GM19328 (cell line): ENCODE measurements around the gene GALNT2.

Experiments
- ATAC-seq: cut with Tn5 transposase; IDR thresholded peaks from one replicate; pipeline ENCODE4 v1.9.1; 2021; ENCODE audit warnings: mild to moderate bottlenecking, moderate library complexity; ENCODE audit not compliant: unreplicated experiment

GALNT2 gene

DNA sequence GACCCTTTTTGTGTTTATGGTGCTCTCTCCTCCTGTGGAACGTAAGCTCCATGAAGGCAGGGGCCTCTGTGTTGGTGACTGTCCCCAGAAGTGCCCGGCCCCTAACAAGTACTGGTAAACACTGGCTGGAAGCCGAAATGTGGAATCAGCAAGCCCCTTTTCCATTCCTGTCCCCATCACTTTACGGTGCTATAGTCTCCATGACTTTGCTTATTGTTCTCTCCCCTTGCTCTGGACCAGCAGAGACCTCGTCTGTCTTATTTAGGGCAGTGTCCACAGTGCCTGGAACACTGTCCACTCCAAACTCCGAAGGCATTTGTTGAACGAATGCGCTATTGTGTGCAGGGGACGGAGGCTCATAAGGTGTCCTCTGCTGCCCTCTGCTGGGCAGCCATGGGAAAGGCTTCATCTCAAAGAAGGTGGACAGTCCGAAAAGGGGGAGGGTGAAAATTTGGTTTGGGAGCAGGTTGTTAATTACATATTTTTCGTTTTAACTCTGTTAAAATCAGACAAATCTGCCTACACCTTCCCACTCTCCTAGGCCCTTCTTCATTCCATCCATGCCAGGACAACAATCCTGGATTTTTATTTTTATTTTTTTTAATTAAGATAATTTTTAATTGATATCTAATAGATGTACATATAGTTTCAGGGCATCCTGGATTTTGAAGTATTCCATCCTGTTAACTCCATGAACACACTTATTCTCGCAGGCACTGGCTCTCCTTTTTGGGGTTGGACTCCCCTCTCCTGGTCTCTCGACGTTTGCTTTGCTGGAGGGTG lies 243.5 kb downstream of the GALNT2 start:
- ATAC-seq, result no peak

GRCh38 chr1:230312676-230313075 lies 245.6 kb downstream of the GALNT2 start:
- ATAC-seq, result no peak

GRCh38 chr1:230313453-230314141 lies 246.6 kb downstream of the GALNT2 start:
- ATAC-seq, result no peak

GRCh38 chr1:230314142-230314470 lies 247.1 kb downstream of the GALNT2 start:
- no peak for ATAC-seq

- no peak for ATAC-seq
These were observed 248.1 kb downstream of the GALNT2 start for GRCh38 chr1:230315099-230315498.

- ATAC-seq, result no peak
These were observed 250.1 kb downstream of the GALNT2 start for GRCh38 chr1:230316864-230317745.

DNA sequence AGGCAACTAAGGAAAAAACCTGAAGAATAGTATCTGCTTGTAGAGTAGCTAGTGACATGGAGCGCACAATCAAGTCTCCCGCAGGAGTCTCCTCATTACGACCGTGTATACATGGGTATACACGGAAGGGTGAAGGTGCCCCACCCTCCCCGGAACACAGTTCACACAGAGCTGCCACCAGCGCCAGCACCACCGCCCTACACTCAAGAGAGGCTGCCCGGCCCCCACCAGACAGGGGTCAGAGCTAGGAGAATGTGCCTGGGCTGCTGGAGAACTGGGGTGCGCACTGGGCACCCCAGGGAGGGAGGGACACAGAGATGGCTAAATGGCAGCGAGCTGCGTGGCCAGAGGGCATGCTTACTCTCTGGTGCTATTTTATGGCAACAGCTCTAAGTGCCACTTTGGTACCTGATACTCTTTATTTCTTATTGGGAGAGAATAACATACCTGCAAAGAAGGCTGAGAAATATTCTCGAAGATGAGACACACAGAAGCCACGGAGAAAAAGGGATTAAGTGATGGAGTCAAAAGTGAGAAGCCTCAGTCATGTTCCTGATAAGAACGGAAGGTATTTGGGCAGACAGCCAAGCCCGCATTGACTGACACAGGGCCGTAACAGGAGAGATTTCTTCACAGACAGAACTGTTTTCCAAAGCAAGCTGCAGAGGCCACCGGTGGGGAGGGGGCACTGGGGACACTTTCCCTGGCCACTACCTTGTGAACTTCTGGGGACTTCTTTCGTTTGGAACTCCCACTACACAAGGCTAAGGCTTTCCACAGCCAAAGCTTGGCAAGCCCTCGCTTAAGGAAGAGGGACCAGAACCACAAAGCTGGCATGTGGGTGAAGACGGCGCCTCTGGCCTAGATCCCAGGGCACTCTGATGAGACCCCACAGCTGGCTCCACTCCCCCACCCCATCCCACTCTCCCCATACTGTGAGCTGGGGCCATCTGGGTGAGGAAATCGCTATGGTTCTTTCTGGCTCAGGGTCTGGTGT lies 251.1 kb downstream of the GALNT2 start:
- no peak for ATAC-seq

GRCh38 chr1:230319014-230319747 lies 252.1 kb downstream of the GALNT2 start:
- no peak for ATAC-seq

GRCh38 chr1:230320804-230321203 lies 253.8 kb downstream of the GALNT2 start:
- no peak for ATAC-seq

DNA sequence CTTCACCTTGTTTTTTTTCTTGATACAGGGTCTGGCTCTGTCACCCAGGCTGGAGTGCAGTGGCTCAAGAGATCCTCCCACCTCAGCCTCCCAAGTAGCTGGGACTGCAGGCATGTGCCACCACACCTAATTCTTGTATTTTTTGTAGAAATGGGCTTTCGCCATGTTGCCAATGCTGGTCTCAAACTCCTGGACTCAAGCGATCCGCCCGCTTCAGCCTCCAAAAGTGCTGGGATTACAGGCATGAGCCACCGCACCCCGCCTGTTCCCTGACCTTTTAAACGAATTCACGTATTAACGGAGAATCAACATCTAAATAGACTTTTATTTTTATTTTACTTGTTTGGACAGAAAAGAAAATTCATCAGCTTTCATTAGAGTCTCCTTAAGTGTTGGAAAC lies 254.3 kb downstream of the GALNT2 start:
- ATAC-seq, result no peak

- no peak for ATAC-seq
These were observed 254.8 kb downstream of the GALNT2 start for GRCh38 chr1:230321741-230322420.

DNA sequence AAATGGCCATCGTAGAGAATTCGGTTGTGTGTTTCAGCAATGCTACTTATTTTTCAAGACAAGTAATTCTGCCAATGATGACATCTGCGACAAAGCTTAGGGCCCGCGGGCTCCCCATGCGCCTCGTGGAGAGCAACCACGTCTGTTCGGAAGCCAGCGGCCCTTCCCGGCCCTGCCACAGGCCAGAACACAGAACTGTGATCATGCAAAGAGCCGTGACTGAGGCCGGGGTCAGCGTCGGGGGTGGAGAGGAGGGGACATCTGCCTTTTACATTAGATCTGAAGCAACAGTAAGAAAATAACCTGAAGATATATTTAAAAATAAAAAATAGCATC lies 255.4 kb downstream of the GALNT2 start:
- ATAC-seq, result no peak

GRCh38 chr1:230322967-230323547 lies 256.0 kb downstream of the GALNT2 start:
- no peak for ATAC-seq

GRCh38 chr1:230323686-230324085 lies 256.6 kb downstream of the GALNT2 start:
- ATAC-seq, result no peak

DNA sequence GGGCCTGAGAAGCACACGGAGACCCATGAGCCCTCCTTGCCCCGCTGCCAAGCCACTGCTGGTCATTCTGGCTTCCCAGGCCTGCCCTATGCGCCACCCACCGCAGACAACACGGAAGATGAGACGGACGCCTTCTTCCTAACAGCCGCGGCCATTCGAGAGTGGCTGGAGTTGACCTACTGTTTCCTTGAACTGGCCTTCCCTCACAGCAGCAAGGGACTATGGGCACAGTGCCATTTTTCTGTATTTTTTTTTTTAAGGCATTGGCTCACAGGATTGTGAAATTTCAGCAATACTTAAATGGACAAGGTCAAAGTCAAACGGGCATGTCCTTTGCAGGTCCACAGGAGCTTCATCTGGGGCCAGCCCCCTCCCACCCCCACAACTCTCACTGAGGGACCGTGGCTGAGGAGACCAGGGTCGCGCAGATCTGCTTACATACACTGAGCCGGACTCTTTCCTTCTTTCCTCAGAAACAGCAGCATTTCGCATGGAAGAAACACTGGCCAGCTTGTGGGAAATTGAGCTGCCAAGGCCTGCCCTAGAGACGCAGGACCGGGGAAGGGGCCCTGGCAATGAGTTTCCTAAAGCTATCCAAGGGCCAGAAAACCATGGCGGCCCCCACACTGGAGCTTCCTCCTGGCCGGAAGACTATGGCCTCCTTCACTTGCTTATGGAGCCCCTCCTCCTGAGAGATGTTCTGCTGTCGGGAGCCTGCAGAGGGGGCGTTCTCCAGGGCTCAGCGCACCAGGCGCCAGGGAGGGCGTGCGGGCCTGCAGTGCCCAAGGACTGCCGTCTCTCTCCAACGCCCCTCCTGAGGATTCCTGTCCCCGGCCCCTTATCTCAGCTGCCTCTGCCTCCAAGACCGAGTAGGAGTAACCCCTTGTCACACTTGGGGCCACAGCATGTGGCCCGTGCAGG lies 260.2 kb downstream of the GALNT2 start:
- no peak for ATAC-seq

GRCh38 chr1:230327892-230328284 lies 260.9 kb downstream of the GALNT2 start:
- ATAC-seq, result no peak

- no peak for ATAC-seq
These were observed 261.4 kb downstream of the GALNT2 start for GRCh38 chr1:230328342-230329015.
